ENCODE results near the gene SLC9A6. TPM values are rescaled to one million over a fixed set of nuclear protein-coding genes. Genes with fewer than 3 reads are reported as not detected.

The SLC9A6 gene
- total and polyA plus RNA-seq, 10 of the 15 experiments (the other 5 are each of a cell fraction or from before 2014, with no cell fraction given), result 4.5 to 14.6 (median 10.7) TPM

DNA sequence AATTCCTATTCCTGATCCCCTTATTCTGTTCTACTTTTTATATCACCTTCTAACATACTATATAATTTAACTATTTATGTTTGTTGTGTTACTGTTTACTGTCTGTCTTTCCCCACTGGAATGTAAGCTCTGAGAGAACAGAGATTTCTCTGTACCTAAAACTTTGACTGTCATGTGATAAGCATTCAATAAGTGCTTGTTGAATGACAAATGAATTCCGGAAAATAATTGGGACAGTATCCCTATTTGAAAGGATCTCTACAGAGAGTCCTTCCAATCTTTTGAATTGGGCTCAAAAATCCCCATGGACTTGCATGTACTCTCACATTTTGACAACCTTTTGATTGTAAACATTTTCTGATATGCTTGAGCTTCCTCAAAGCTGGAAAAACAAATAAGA is 9.8 kb upstream of the SLC9A6 start:
- Histone ChIP-seq H3K27me3 (replicated peaks in 1 of 2; ENCODE audit: control insufficient read depth in 2 of 2, insufficient read depth in 2 of 2, low read length in 1 of 2) (no peaks in the 10 kb centered on the region), H3K36me3 (ENCODE audit: control insufficient read depth in 2 of 2, insufficient read depth in 2 of 2, low read length in 1 of 2) (no peaks in the 10 kb centered on the region), H4K20me1 (ENCODE audit: control insufficient read depth, insufficient read depth) (no peaks in the 10 kb centered on the region), H3K4me3 (no peak overlapping the region), H3K4me1 (ENCODE audit: control insufficient read depth, insufficient read depth, low read length) (no peaks in the 10 kb centered on the region), H3K9me3 (replicated peaks; ENCODE audit: control insufficient read depth, insufficient read depth, low read length) (no peaks in the 10 kb centered on the region), H3K79me2 (ENCODE audit: control insufficient read depth, insufficient read depth, low read length) (peaks cover 21% of the 10 kb centered on the region), H3K9ac (ENCODE audit: control insufficient read depth, insufficient read depth, low read length) (no peak overlapping the region), H2AFZ (ENCODE audit: control insufficient read depth, low read depth, low read length) (no peak overlapping the region), H3K27ac (ENCODE audit: control insufficient read depth, insufficient read depth) (no peak overlapping the region), H3K4me2 (ENCODE audit: control insufficient read depth, insufficient read depth) (no peak overlapping the region)
- SMC1A ChIA-PET (ENCODE audit: uncharacterized antibody, unreplicated experiment), result interaction anchor here (1.1 kb wide), 1 partner anchor 8 kb away, joined by 4 read pairs; no protein-coding TSS in a partner anchor
- intact Hi-C loops (cut with micrococcal nuclease; ENCODE audit: unreplicated experiment) (no loop called here), in situ Hi-C loops (cut with MboI) (no loop called here)
- 56% methylated on average over 1 of the region's 1 CpG for WGBS (ENCODE audit: insufficient coverage, insufficient replicate concordance, low lambda C conversion rate, missing lambda C conversion rate)
- TF ChIP-seq BHLHE40 (IDR thresholded peaks at IDR 0.05; ENCODE audit: borderline replicate concordance in 1 of 2, low read depth in 2 of 2, low read length in 1 of 2), result no peak
- TF ChIP-seq YY1 (IDR thresholded peaks at IDR 0.05; ENCODE audit: low read depth, low read length), result no peak
- TF ChIP-seq, protein P1, sequence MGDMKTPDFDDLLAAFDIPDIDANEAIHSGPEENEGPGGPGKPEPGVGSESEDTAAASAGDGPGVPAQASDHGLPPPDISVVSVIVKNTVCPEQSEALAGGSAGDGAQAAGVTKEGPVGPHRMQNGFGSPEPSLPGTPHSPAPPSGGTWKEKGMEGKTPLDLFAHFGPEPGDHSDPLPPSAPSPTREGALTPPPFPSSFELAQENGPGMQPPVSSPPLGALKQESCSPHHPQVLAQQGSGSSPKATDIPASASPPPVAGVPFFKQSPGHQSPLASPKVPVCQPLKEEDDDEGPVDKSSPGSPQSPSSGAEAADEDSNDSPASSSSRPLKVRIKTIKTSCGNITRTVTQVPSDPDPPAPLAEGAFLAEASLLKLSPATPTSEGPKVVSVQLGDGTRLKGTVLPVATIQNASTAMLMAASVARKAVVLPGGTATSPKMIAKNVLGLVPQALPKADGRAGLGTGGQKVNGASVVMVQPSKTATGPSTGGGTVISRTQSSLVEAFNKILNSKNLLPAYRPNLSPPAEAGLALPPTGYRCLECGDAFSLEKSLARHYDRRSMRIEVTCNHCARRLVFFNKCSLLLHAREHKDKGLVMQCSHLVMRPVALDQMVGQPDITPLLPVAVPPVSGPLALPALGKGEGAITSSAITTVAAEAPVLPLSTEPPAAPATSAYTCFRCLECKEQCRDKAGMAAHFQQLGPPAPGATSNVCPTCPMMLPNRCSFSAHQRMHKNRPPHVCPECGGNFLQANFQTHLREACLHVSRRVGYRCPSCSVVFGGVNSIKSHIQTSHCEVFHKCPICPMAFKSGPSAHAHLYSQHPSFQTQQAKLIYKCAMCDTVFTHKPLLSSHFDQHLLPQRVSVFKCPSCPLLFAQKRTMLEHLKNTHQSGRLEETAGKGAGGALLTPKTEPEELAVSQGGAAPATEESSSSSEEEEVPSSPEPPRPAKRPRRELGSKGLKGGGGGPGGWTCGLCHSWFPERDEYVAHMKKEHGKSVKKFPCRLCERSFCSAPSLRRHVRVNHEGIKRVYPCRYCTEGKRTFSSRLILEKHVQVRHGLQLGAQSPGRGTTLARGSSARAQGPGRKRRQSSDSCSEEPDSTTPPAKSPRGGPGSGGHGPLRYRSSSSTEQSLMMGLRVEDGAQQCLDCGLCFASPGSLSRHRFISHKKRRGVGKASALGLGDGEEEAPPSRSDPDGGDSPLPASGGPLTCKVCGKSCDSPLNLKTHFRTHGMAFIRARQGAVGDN (IDR thresholded peaks at IDR 0.05), result no peak
- TF ChIP-seq, protein P2, sequence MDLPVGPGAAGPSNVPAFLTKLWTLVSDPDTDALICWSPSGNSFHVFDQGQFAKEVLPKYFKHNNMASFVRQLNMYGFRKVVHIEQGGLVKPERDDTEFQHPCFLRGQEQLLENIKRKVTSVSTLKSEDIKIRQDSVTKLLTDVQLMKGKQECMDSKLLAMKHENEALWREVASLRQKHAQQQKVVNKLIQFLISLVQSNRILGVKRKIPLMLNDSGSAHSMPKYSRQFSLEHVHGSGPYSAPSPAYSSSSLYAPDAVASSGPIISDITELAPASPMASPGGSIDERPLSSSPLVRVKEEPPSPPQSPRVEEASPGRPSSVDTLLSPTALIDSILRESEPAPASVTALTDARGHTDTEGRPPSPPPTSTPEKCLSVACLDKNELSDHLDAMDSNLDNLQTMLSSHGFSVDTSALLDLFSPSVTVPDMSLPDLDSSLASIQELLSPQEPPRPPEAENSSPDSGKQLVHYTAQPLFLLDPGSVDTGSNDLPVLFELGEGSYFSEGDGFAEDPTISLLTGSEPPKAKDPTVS (IDR thresholded peaks at IDR 0.05; ENCODE audit: low read depth, low read length), result no peak
- TF ChIP-seq SIX5 (IDR thresholded peaks at IDR 0.05; ENCODE audit: low read depth, low read length, severe bottlenecking), result no peak
- TF ChIP-seq, protein P3, sequence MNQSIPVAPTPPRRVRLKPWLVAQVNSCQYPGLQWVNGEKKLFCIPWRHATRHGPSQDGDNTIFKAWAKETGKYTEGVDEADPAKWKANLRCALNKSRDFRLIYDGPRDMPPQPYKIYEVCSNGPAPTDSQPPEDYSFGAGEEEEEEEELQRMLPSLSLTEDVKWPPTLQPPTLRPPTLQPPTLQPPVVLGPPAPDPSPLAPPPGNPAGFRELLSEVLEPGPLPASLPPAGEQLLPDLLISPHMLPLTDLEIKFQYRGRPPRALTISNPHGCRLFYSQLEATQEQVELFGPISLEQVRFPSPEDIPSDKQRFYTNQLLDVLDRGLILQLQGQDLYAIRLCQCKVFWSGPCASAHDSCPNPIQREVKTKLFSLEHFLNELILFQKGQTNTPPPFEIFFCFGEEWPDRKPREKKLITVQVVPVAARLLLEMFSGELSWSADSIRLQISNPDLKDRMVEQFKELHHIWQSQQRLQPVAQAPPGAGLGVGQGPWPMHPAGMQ (IDR thresholded peaks at IDR 0.05; ENCODE audit: borderline replicate concordance), result no peak
- RAD21 ChIA-PET (ENCODE audit: unreplicated experiment), result interaction anchor here (0.7 to 2.1 kb wide), 2 partner anchors 53 to 457 kb away, joined by 4 to 6 read pairs; no protein-coding TSS in a partner anchor
- FAIRE-seq (no peak), ATAC-seq (no peak), DNase-seq (ENCODE audit: low read depth, low spot score) (no peak)
- CTCF ChIA-PET, result interaction anchor here (1.3 kb wide), 1 partner anchor 293 kb away, joined by 3 read pairs; no protein-coding TSS in a partner anchor
- POLR2A ChIA-PET, result no interaction called here
- no TSS peak for BruUV-seq (replicated peaks)

Measured in GM12878 (cell line).